GM12873 (cell line): ENCODE results near the gene NAGPA.

Source experiments
- CTCF ChIP-seq: IDR thresholded peaks from 2 replicates; pipeline ENCODE4 v1.5.1; 2012; ENCODE audit warnings: low read depth, mild to moderate bottlenecking, moderate library complexity, low read length, control low read depth; ENCODE audit not compliant: insufficient read depth; ENCODE audit errors: missing control alignments

NAGPA gene

GRCh38 chr16:4976611-4977145, 57.1 kb downstream of the NAGPA start:
- TF ChIP-seq CTCF: no peak

GRCh38 chr16:4976079-4976478, 57.7 kb downstream of the NAGPA start:
- no peak for TF ChIP-seq CTCF
